AG04450 (cell line): Measurements from ENCODE around the gene USP2. TPM values are rescaled to one million over a fixed set of nuclear protein-coding genes. Genes with fewer than 3 reads are reported as not detected.

Experiments
- CTCF ChIA-PET: fragments of 300-600, 350-600 bp; formaldehyde crosslinking; extraction: SDS; loops from one replicate; lab custom pipeline; 2022; ENCODE audit warnings: antibody characterized with exemption, inconsistent platforms; lab: Charles Lee
- POLR2A ChIA-PET: fragments of 350-600 bp; formaldehyde crosslinking; extraction: SDS; loops from one replicate; lab custom pipeline; 2021; ENCODE audit warnings: antibody characterized with exemption, inconsistent platforms; lab: Yijun Ruan, JAX
- DNase-seq: peaks from one replicate; pipeline ENCODE4 v3.0.0-alpha.2; 2011; ENCODE audit warnings: low read depth, low spot score
- H3K27ac ChIP-seq: one replicate; pipeline ENCODE4 v1.5.1; 2012; ENCODE audit warnings: low read depth, low read length, control low read depth
- H3K27me3 ChIP-seq: one replicate; pipeline ENCODE4 v1.6.0; 2012; ENCODE audit warnings: low read length; ENCODE audit not compliant: control insufficient read depth, insufficient read depth
- H3K4me3 ChIP-seq: 2 replicates; pipeline ENCODE4 v1.5.1; 2011; ENCODE audit warnings: mild to moderate bottlenecking, low read depth, low read length, control low read depth
- H3K9me3 ChIP-seq: 2 replicates; pipeline ENCODE4 v1.5.1; 2012; ENCODE audit warnings: low read length; ENCODE audit not compliant: control insufficient read depth, insufficient read depth
- CTCF ChIP-seq: IDR thresholded peaks from 2 replicates; pipeline ENCODE4 v1.5.1; 2011; ENCODE audit warnings: low read depth, low read length, control low read depth, inconsistent platforms
- polyA plus RNA-seq: library from polyadenylated mRNA; depleted of rRNA; stranded (reverse); fragments of >200 nt; gene quantifications from 2 replicates; pipeline ENCODE4 v1.2.3, GENCODE V29; 2011

USP2 gene
- polyA plus RNA-seq, 1 experiment = 0.32 TPM

DNA sequence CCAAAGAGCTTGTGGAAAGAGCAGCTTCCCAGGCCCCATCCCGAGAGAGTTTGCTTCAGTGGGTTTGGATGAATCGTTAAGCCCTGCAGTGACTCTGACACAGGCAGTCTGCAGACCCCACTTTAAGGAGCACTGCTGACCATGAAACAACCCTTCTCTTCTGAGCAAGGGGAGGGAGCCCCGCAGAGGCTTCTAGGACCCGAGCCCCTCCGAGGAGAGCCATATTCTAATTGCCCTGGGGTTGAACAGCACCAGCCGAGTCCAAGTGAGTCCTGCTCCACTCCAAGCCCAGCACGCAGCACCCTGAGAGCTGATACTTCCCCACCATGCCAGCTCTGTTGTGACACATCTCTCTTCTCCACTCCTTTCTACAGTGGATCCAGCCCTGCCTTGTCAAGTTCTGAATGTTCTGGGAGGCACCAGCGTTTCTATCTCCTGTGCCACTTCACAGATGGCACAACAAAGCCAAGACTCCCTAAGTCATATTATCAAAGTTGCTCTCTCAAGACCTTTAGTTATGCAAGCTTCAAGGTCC is 10.4 kb downstream of the USP2 start:
- CTCF ChIA-PET = interaction anchor here (1.5 to 7.5 kb wide), 4 partner anchors 10 to 103 kb away, joined by 5 to 102 read pairs (median 12); partner anchors contain the start of gene USP2
- DNase-seq = no peak
- no peak for TF ChIP-seq CTCF
- Histone ChIP-seq H3K27me3 (peaks cover 12% of the 10 kb centered on the region), H3K4me3 (no peak overlapping the region), H3K9me3 (no peaks in the 10 kb centered on the region), H3K27ac (no peak overlapping the region)
- POLR2A ChIA-PET = interaction anchor here (0.7 kb wide), 1 partner anchor 10 kb away, joined by 3 read pairs; no protein-coding TSS in a partner anchor

GRCh38 chr11:119370486-119371046 is 10.9 kb downstream of the USP2 start:
- POLR2A ChIA-PET = interaction anchor here (0.7 kb wide), 1 partner anchor 585 kb away, joined by 3 read pairs; no protein-coding TSS in a partner anchor
- Histone ChIP-seq H3K27me3 (peaks cover 12% of the 10 kb centered on the region), H3K4me3 (no peak overlapping the region), H3K27ac (no peak overlapping the region), H3K9me3 (no peaks in the 10 kb centered on the region)
- no peak for DNase-seq
- no peak for TF ChIP-seq CTCF
- CTCF ChIA-PET = interaction anchor here (0.7 to 7.5 kb wide), 6 partner anchors 10 to 104 kb away, joined by 3 to 102 read pairs (median 7); partner anchors contain the start of gene USP2

- no peak overlapping the region for H3K27ac ChIP-seq
These were observed 12.2 kb downstream of the USP2 start for GRCh38 chr11:119369132-119369925.

DNA sequence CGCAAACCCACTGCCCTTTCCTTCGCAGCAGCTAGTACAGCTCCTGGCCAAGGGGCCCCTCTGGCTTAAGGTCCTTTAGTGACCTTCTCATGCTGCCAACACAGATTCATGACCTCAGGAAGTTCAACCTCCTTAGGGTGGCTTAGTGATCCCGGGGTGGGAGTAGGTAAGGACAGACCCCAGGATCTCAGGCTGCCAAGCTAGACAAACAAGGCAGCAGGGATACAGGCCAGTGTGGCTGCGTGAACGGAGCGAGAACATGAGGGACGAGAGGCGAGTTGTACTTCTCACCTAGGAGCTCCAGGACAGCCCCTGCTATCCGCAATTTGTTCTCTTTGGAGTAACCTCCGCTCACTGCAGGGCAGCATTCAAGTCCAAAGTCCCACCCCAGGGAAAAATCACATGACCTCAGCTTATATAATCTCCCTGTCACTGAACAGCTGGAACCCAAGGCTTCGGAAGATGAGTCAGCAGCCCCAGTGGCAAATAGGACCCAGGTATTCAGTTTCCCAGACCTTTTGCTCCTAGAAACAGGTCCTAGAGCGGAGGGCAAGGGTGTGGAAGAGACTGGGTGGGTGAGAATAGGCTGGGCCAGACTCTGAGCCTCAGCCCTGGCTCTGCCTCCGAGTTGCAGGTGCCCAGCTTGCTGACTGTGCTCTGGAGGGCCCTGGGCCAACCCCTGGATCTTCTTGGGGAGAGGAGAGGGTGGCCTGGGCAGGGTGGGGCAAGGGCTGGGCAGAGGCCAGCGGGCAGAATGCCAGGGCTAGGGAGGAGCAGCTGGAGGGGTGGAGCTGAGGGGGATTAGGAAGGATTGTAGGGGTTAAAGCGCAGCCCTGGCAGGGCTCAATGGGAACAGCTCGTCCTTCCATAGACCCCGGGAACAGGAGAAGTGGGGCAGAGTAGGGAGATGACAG is 13.1 kb downstream of the USP2 start:
- Histone ChIP-seq H3K9me3 (no peaks in the 10 kb centered on the region; the same call in 1 of the 2 replicates), H3K4me3 (no peak overlapping the region), H3K27ac (no peak overlapping the region), H3K27me3 (peaks cover 22% of the 10 kb centered on the region)
- no peak for TF ChIP-seq CTCF
- POLR2A ChIA-PET = interaction anchor here (0.9 to 1.6 kb wide), 2 partner anchors 30 to 54 kb away, joined by 4 to 14 read pairs; no protein-coding TSS in a partner anchor
- DNase-seq = no peak
- CTCF ChIA-PET = interaction anchor here (0.6 to 4.1 kb wide), 8 partner anchors 12 to 162 kb away, joined by 3 to 37 read pairs (median 8); partner anchors contain the start of genes CBL and USP2

More at GRCh38 chr11:119369132-119369925, 12.2 kb downstream of the USP2 start:
- H3K9me3 ChIP-seq = no peaks in the 10 kb centered on the region
- TF ChIP-seq CTCF = no peak
- DNase-seq = no peak
- POLR2A ChIA-PET = interaction anchor here (0.9 kb wide), 1 partner anchor 31 kb away, joined by 14 read pairs; no protein-coding TSS in a partner anchor
- H3K27me3 ChIP-seq = peaks cover 17% of the 10 kb centered on the region
- CTCF ChIA-PET = interaction anchor here (0.6 to 4.1 kb wide), 8 partner anchors 8 to 163 kb away, joined by 3 to 37 read pairs (median 8); partner anchors contain the start of genes CBL and USP2
- no peak overlapping the region for H3K4me3 ChIP-seq
